K562 (cell line): ENCODE data around the gene SULT1B1. TPM values are rescaled to one million over a fixed set of nuclear protein-coding genes. Genes with fewer than 3 reads are reported as not detected.

Experiments used
- ATAC-seq: fragments of 200-7000 bp; cut with Tn5 transposase; 3 replicates; pipeline ENCODE4 v1.9.1; 2020; ENCODE audit warnings: moderate library complexity
- BruUV-seq: library from RNA; stranded (reverse); fragments of 400-500 nt; replicated peaks from 2 replicates; lab custom pipeline; 2021; lab: Mats Ljungman, UMichigan
- CTCF ChIA-PET: fragments of 300-600 bp; formaldehyde crosslinking; extraction: SDS; loops from one replicate; lab custom pipeline; 2021; ENCODE audit warnings: low intra/inter-chr PET ratio; lab: Yijun Ruan, JAX
- POLR2A ChIA-PET: fragments of 300-600, 350-650 bp; sonication (Branson Sonifier 250); formaldehyde crosslinking; extraction: SDS; loops from one replicate; lab custom pipeline; 2021; ENCODE audit warnings: antibody characterized with exemption, inconsistent platforms; lab: Yijun Ruan, JAX
- DNase-seq, 4 experiments: peaks; one replicate each; pipeline versions ENCODE4 v3.0.0 to v3.0.0-alpha.2; 2011 to 2018; ENCODE audit warnings: low spot score in 3 of 4, mixed read lengths in 3 of 4; ENCODE audit errors: extremely low read depth in 1 of 4
- FAIRE-seq: peaks from 2 replicates; lab custom pipeline; 2011; peaks lifted over from hg19 to GRCh38; lab: Jason Lieb, UNC
- H2AFZ ChIP-seq: 2 replicates; pipeline ENCODE4 v1.6.0; 2011; ENCODE audit warnings: low read depth, low read length, control low read depth, inconsistent platforms
- H3K27ac ChIP-seq: fragments of 200-600 bp; 3 replicates; pipeline ENCODE4 v1.8.0; 2011; ENCODE audit warnings: low read depth, mild to moderate bottlenecking, control low read depth, inconsistent platforms, low read length, moderate library complexity, mixed read lengths; ENCODE audit errors: extremely low read depth
- H3K27me3 ChIP-seq, 2 experiments: fragments of 300-600 bp in 1 of 2; 2 replicates in 1 of 2; 3 replicates in 1 of 2; pipeline versions ENCODE4 v1.6.0 to v1.8.0; 2011; ENCODE audit warnings: inconsistent platforms in 2 of 2, low read length in 2 of 2, mild to moderate bottlenecking in 1 of 2, mixed read lengths in 1 of 2, moderate library complexity in 1 of 2; ENCODE audit not compliant: control insufficient read depth in 2 of 2, insufficient read depth in 2 of 2
- H3K36me3 ChIP-seq: fragments of 300-600 bp; 3 replicates; pipeline ENCODE4 v1.8.0; 2011; ENCODE audit warnings: mild to moderate bottlenecking, low read length, inconsistent platforms; ENCODE audit not compliant: control insufficient read depth, insufficient read depth
- H3K4me1 ChIP-seq, 2 experiments: fragments of 200-600 bp in 1 of 2; replicated peaks in 1 of 2; 2 replicates in 1 of 2; 3 replicates in 1 of 2; pipeline versions ENCODE4 v1.5.1 to v1.8.0; 2011; ENCODE audit warnings: inconsistent platforms in 2 of 2, low read length in 2 of 2, mild to moderate bottlenecking in 1 of 2, mixed read lengths in 1 of 2, moderate library complexity in 1 of 2; ENCODE audit not compliant: control insufficient read depth in 2 of 2, insufficient read depth in 2 of 2
- H3K4me2 ChIP-seq: 2 replicates; pipeline ENCODE4 v1.6.1; 2011; ENCODE audit warnings: low read length, control low read depth, inconsistent platforms, mixed read lengths; ENCODE audit not compliant: insufficient read depth
- H3K4me3 ChIP-seq: fragments of 200-600 bp; sonication (generic), shearing (Covaris generic); 2 replicates; pipeline ENCODE4 v1.5.1; 2016; ENCODE audit warnings: control low read depth, inconsistent platforms
- H3K79me2 ChIP-seq: fragments of 200-600 bp; 3 replicates; pipeline ENCODE4 v1.8.0; 2011; ENCODE audit warnings: low read length, inconsistent platforms; ENCODE audit not compliant: control insufficient read depth, insufficient read depth
- H3K9ac ChIP-seq, 2 experiments: 2 replicates each; pipeline versions ENCODE4 v1.6.0 to v1.6.1; 2011; ENCODE audit warnings: low read depth in 2 of 2, low read length in 2 of 2, control low read depth in 1 of 2, inconsistent platforms in 1 of 2, mild to moderate bottlenecking in 1 of 2, mixed read lengths in 1 of 2; ENCODE audit not compliant: insufficient read depth in 1 of 2
- H3K9me1 ChIP-seq: one replicate; pipeline ENCODE4 v1.6.0; 2011; ENCODE audit warnings: inconsistent platforms, mild to moderate bottlenecking, low read length, moderate library complexity; ENCODE audit not compliant: control insufficient read depth, insufficient read depth
- H3K9me3 ChIP-seq: replicated peaks from 2 replicates; pipeline ENCODE4 v1.5.1; 2011; ENCODE audit warnings: low read depth, low read length, inconsistent platforms; ENCODE audit not compliant: control insufficient read depth, insufficient read depth
- H4K20me1 ChIP-seq: replicated peaks from 2 replicates; pipeline ENCODE4 v1.6.1; 2011; ENCODE audit warnings: low read length, inconsistent platforms, mixed read lengths; ENCODE audit not compliant: control insufficient read depth, insufficient read depth
- BRF2 ChIP-seq: IDR thresholded peaks from 3 replicates; pipeline ENCODE4 v1.6.1; 2011; ENCODE audit warnings: borderline replicate concordance, mild to moderate bottlenecking; ENCODE audit not compliant: insufficient read length, insufficient read depth
- MAZ ChIP-seq, 2 experiments: fragments of 450-650 bp in 1 of 2; sonication (generic) in 1 of 2; formaldehyde crosslinking; IDR thresholded peaks in 1 of 2; conservative IDR thresholded peaks in 1 of 2; 2 replicates each; pipeline versions ENCODE4 v1.4.0 to v1.5.0; 2020; ENCODE audit warnings: mild to moderate bottlenecking in 1 of 2, missing genetic modification reagents in 1 of 2
- NR1H2 ChIP-seq: sonication (generic); formaldehyde crosslinking; IDR thresholded peaks from 2 replicates; pipeline ENCODE4 v1.4.0; 2020; ENCODE audit warnings: mild to moderate bottlenecking, missing genetic modification reagents
- NR2F6 ChIP-seq: fragments of 450-650 bp; formaldehyde crosslinking; IDR thresholded peaks from 2 replicates; pipeline ENCODE4 v1.4.0; 2020; ENCODE audit warnings: mild to moderate bottlenecking
- POLR2G ChIP-seq: fragments of 200-400 bp; formaldehyde crosslinking; IDR thresholded peaks from 2 replicates; pipeline ENCODE4 v1.6.1; 2017; ENCODE audit warnings: low read depth, mild to moderate bottlenecking, antibody characterized with exemption, low read length, moderate library complexity
- SETDB1 ChIP-seq: IDR thresholded peaks from one replicate; pipeline ENCODE4 v1.6.1; 2012; ENCODE audit warnings: low read length, control low read depth, inconsistent platforms
- TAF1 ChIP-seq: IDR thresholded peaks from 2 replicates; pipeline ENCODE4 v1.6.1; 2011; ENCODE audit warnings: mild to moderate bottlenecking, low read length, moderate library complexity; ENCODE audit not compliant: insufficient read depth, control insufficient read depth, severe bottlenecking; ENCODE audit errors: extremely low read depth
- ZBED1 ChIP-seq: IDR thresholded peaks from 2 replicates; pipeline ENCODE4 v1.6.1; 2014
- ZNF232 ChIP-seq: sonication (generic); formaldehyde crosslinking; IDR thresholded peaks from 2 replicates; pipeline ENCODE4 v1.8.0; 2022; ENCODE audit warnings: mild to moderate bottlenecking, missing genetic modification reagents
- WGBS: fragments of 100-300 bp; shearing (Covaris generic); methylation state at CpG from one replicate; pipeline ENCODE4 v1.1.6; 2016; ENCODE audit warnings: low coverage, mixed read lengths; ENCODE audit not compliant: insufficient coverage; ENCODE audit errors: missing lambda C conversion rate; 5-methylcytosine and 5-hydroxymethylcytosine counted together
- in situ Hi-C: fragments of 300-500 bp; cut with MboI; formaldehyde crosslinking; loops from 4 replicates; pipeline ENCODE4 v1.15.0; 2018; ENCODE audit warnings: inconsistent platforms, mixed read lengths
- intact Hi-C: fragments of 100-400 bp; cut with micrococcal nuclease; formaldehyde crosslinking; loops from 2 replicates; pipeline ENCODE4 v1.14.2; 2022
- polyA plus RNA-seq, 8 experiments: library from polyadenylated mRNA; depleted of rRNA in 4 of 8; stranded (reverse) in 5 of 8; unstranded in 3 of 8; fragments of >200 nt; fragmentation: Nextera tagmentation in 2 of 8; fragmentation: Illumina TruSeq in 1 of 8; extraction: Ambion mirVana in 2 of 8; extraction: Trizol in 1 of 8; gene quantifications; 2 replicates each; pipeline versions ENCODE4 v1.2.1 to v1.2.3, GENCODE V29; 2011 to 2014; ENCODE audit warnings: inconsistent platforms in 1 of 8, missing spikeins in 1 of 8
- total RNA-seq, 7 experiments: library from RNA; depleted of rRNA in 6 of 7; stranded (reverse); fragments of >200 nt in 6 of 7; fragmentation: Illumina TruSeq in 2 of 7; extraction: Trizol in 2 of 7; gene quantifications; 2 replicates each; pipeline versions ENCODE4 v1.2.1 to v1.2.3, GENCODE V29; 2011 to 2021; ENCODE audit warnings: low replicate concordance in 1 of 7
- TF ChIP-seq, protein P1 (sequence below), 2 experiments: fragments of 450-650 bp in 1 of 2; IDR thresholded peaks; 2 replicates each; pipeline ENCODE4 v1.6.1; 2011 to 2017; ENCODE audit warnings: low read depth in 2 of 2, antibody characterized with exemption in 1 of 2, borderline replicate concordance in 1 of 2, low read length in 1 of 2, mild to moderate bottlenecking in 1 of 2, mixed read lengths in 1 of 2; ENCODE audit not compliant: control insufficient read depth in 1 of 2

SULT1B1 gene
- total and polyA plus RNA-seq, 9 of the 15 experiments (the other 6 are each of a cell fraction or from before 2014, with no cell fraction given), result under 0.01 TPM; not detected in 8

DNA sequence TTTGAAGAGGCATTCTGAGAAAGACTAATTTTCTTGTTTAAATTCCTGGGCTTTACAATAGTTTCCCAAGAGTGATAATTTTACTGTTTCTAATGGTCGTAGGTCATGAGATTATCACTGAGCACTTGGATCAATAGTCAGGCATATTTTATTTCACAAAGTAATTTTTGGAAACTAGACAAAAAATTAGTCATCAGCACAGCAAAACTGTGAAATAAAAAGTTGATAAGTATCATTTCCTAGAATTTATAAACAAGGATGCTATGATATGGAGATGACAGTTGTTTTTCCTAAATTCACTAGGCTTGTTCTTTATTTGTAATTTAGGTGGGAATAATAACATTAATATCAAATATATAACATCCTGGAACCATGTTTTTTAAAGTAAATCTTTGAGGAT, 33.0 kb downstream of the SULT1B1 start:
- FAIRE-seq, result no peak
- 0% methylated on average over 1 of the region's 1 CpG for WGBS

More for the DNA sequence above, 33.0 kb downstream of the SULT1B1 start:
- intact Hi-C loops, result no loop called here
- Histone ChIP-seq H3K4me3 (no peak overlapping the region), H3K9ac (no peak overlapping the region), H4K20me1 (no peaks in the 10 kb centered on the region), H3K27ac (no peak overlapping the region), H3K4me1 (no peaks in the 10 kb centered on the region), H3K79me2 (no peaks in the 10 kb centered on the region)
- CTCF ChIA-PET, result no interaction called here
- TF ChIP-seq ZNF232 (CRISPR knock-in tag), result no peak
- TF ChIP-seq, protein P1, sequence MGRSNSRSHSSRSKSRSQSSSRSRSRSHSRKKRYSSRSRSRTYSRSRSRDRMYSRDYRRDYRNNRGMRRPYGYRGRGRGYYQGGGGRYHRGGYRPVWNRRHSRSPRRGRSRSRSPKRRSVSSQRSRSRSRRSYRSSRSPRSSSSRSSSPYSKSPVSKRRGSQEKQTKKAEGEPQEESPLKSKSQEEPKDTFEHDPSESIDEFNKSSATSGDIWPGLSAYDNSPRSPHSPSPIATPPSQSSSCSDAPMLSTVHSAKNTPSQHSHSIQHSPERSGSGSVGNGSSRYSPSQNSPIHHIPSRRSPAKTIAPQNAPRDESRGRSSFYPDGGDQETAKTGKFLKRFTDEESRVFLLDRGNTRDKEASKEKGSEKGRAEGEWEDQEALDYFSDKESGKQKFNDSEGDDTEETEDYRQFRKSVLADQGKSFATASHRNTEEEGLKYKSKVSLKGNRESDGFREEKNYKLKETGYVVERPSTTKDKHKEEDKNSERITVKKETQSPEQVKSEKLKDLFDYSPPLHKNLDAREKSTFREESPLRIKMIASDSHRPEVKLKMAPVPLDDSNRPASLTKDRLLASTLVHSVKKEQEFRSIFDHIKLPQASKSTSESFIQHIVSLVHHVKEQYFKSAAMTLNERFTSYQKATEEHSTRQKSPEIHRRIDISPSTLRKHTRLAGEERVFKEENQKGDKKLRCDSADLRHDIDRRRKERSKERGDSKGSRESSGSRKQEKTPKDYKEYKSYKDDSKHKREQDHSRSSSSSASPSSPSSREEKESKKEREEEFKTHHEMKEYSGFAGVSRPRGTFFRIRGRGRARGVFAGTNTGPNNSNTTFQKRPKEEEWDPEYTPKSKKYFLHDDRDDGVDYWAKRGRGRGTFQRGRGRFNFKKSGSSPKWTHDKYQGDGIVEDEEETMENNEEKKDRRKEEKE (IDR thresholded peaks at IDR 0.05; ENCODE audit: borderline replicate concordance in 1 of 2, control insufficient read depth in 1 of 2, low read depth in 2 of 2, low read length in 1 of 2), result no peak
- no peak for TF ChIP-seq NR1H2
- no peak for TF ChIP-seq SETDB1
- TF ChIP-seq TAF1, result no peak
- TF ChIP-seq POLR2G, result no peak
- TF ChIP-seq NR2F6, result no peak
- no peak for TF ChIP-seq MAZ (CRISPR knock-in tag; conservative IDR thresholded peaks at IDR 0.05 in 1 of 2, IDR thresholded peaks at IDR 0.05 in 1 of 2)
- TF ChIP-seq BRF2, result no peak
- no peak for TF ChIP-seq ZBED1
- TF ChIP-seq, all 486 proteins: peak for 0
- Histone ChIP-seq H3K27me3 (no peaks in the 10 kb centered on the region), H3K4me2 (no peak overlapping the region), H3K9me3 (no peaks in the 10 kb centered on the region), H3K36me3 (no peaks in the 10 kb centered on the region), H3K9me1 (no peaks in the 10 kb centered on the region), H2AFZ (no peak overlapping the region)
- POLR2A ChIA-PET, result no interaction called here
- in situ Hi-C loops, result no loop called here
- no TSS peak for BruUV-seq
- DNase-seq, result no peak
- no peak for ATAC-seq
